Caki2 (cell line): ENCODE data around the gene R3HCC1L. TPM values are rescaled to one million over a fixed set of nuclear protein-coding genes. Genes with fewer than 3 reads are reported as not detected.

Source experiments
- DNase-seq: peaks from one replicate; pipeline ENCODE4 v3.0.0-alpha.2; 2015; ENCODE audit warnings: low read depth
- in situ Hi-C: cut with HindIII; loops from 2 replicates; pipeline ENCODE4 v1.10.0; 2016; ENCODE audit warnings: low sequenced_read_pairs, low pct_unique_long_range_greater_than_20kb, mixed read lengths
- total RNA-seq: library from RNA; depleted of rRNA; stranded (reverse); fragments of >200 nt; shearing (Covaris generic); gene quantifications from 2 replicates; pipeline ENCODE4 v1.2.3, GENCODE V29; 2014; ENCODE audit warnings: low replicate concordance; rRNA removed

The R3HCC1L gene
- total RNA-seq, 1 experiment from 2014 or later, result 7.5 TPM

DNA sequence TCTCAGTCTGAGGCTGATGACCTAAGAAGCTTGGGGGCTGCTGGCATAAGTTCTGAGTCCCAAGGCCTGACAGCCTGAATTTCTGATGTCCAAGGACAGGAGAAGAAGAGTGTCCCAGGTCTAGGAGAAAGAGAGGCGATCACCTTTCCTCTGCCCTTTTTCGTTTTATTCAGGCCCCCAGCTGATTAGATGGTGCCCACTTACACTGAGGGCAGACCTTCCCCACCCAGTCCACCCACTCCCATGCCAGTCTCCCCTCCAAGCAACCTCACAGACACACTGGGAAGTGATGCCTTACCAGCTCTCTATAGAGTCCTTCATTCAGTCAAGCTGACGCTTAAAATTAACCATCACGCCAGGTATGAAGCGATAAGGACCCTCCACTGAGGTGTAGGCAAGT is 152.9 kb downstream of the R3HCC1L start:
- in situ Hi-C loops, result no loop called here
- DNase-seq, result no peak

DNA sequence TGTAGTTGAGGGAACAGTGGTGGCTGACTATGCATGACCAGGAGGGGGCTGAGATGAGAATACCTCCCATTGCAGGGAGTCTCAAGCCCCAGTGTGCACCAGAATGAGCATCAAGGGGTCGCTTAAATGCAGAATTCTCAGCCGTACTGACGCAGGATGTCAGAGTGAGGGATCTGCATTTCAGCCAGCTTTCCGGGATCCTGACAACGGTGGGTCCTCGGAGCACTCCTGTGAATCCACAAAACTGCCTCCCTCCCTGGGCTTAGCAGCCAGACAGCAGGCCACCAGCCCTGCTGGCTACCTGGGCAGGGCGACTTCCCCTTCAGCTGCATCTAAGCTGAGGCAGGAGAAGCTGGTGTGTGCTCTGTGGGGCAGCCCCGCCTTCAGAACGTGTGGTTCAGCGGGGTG is 155.3 kb downstream of the R3HCC1L start:
- in situ Hi-C loops, result no loop called here
- DNase-seq, result no peak

GRCh38 chr10:98292971-98293370 is 158.5 kb downstream of the R3HCC1L start:
- in situ Hi-C loops, result no loop called here
- no peak for DNase-seq

DNA sequence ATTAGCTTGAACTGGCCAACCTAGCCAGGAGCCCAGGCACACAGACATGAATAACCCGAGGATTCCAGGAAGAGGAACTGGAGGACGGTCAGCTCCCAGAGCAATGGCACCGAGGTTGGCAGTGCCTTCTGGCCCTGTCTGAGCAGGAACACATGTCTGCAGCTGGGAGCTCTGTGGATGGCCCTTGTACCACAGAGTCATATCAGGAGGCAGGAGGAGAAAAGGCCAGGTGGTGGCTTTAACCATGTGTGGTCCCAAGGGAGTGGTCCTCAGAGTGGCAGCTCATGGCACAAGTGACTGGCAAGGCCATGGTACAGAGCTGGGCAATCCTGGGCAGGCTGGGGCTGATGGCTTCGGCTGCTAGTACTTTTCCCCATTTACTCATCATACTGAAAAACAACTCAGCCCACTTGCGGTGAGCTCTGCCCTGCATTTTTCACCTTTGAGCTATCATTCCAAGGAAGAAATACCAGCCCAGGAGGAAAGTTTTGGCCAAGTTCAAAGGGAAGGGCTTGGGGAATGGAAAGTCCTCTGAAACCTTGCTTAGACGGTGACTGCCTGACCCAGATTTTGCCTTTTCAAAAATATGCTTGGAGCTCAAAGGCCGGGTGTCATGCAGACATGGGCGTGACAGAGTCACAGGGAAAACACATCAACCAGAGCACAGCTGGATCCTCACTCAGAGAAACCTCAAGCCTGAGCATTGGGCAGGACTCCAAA is 159.3 kb downstream of the R3HCC1L start:
- in situ Hi-C loops, result no loop called here
- DNase-seq, result no peak

DNA sequence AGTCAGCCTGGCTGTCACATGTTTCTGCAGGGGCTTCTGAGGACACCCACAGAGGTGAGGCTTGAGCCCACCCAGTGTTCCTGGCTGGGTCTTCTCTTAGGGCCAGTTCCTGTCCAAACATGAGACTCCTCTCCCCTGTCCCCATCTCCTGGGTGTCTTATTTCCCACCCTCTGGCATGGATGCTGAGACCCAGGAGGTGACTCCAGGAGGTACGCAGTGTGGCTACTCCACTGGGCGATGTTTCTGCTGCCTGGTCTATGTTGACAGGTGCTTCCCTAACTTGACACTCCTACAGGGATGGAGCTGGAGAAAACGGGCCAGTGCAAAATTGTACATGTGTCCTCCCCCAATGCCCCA is 159.8 kb downstream of the R3HCC1L start:
- no peak for DNase-seq
- in situ Hi-C loops, result no loop called here

Other genes with a start within 250 kb of the R3HCC1L start
- gene CRTAC1, start 104.0 kb upstream of the R3HCC1L start, total RNA-seq, result not detected in 2 replicates
- 0.72 and 1.5 TPM in 2 replicates for gene LOXL4, start 133.5 kb downstream of the R3HCC1L start, total RNA-seq